H9 (cell line): ENCODE measurements around the gene UMOD. TPM values are rescaled to one million over a fixed set of nuclear protein-coding genes. Genes with fewer than 3 reads are reported as not detected.

Source experiments
- DNase-seq: peaks from one replicate; pipeline ENCODE4 v3.0.0-alpha.2; 2017
- H2AFZ ChIP-seq: one replicate; pipeline ENCODE4 v1.6.1; 2013; ENCODE audit warnings: mild to moderate bottlenecking, low read length, control low read depth, moderate library complexity
- H2AK5ac ChIP-seq: 2 replicates; pipeline ENCODE4 v1.6.1; 2013; ENCODE audit warnings: low read length, control low read depth, mixed read lengths; ENCODE audit not compliant: insufficient read length
- H2BK120ac ChIP-seq: one replicate; pipeline ENCODE4 v1.6.1; 2013; ENCODE audit warnings: low read depth, mild to moderate bottlenecking, low read length, control low read depth, inconsistent platforms; ENCODE audit not compliant: poor library complexity, severe bottlenecking
- H2BK12ac ChIP-seq: 2 replicates; pipeline ENCODE4 v1.6.1; 2013; ENCODE audit warnings: low read length, control low read depth, mixed read lengths, low read depth; ENCODE audit not compliant: insufficient read length
- H2BK15ac ChIP-seq: 2 replicates; pipeline ENCODE4 v1.6.1; 2013; ENCODE audit warnings: low read depth, low read length, control low read depth
- H2BK20ac ChIP-seq: one replicate; pipeline ENCODE4 v1.6.1; 2013; ENCODE audit warnings: low read depth, mild to moderate bottlenecking, low read length, control low read depth, inconsistent platforms; ENCODE audit not compliant: poor library complexity, severe bottlenecking
- H2BK5ac ChIP-seq: 2 replicates; pipeline ENCODE4 v1.6.1; 2013; ENCODE audit warnings: low read length, control low read depth, mixed read lengths; ENCODE audit not compliant: insufficient read length
- H3K14ac ChIP-seq: 2 replicates; pipeline ENCODE4 v1.6.1; 2013; ENCODE audit warnings: low read length, control low read depth; ENCODE audit not compliant: insufficient read depth
- H3K18ac ChIP-seq: 2 replicates; pipeline ENCODE4 v1.6.1; 2013; ENCODE audit warnings: low read depth, mild to moderate bottlenecking, mixed read lengths, low read length, control low read depth; ENCODE audit not compliant: insufficient read length
- H3K23ac ChIP-seq: 2 replicates; pipeline ENCODE4 v1.6.1; 2013; ENCODE audit warnings: low read length, control low read depth, mixed read lengths, low read depth; ENCODE audit not compliant: insufficient read length
- H3K23me2 ChIP-seq: 2 replicates; pipeline ENCODE4 v1.6.1; 2013; ENCODE audit warnings: low read depth, mild to moderate bottlenecking, mixed read lengths, low read length, control low read depth; ENCODE audit not compliant: insufficient read length, poor library complexity, severe bottlenecking
- H3K27ac ChIP-seq: 2 replicates; pipeline ENCODE4 v1.5.1; 2013; ENCODE audit warnings: low read length, control low read depth, mixed read lengths, low read depth; ENCODE audit not compliant: insufficient read length
- H3K27me3 ChIP-seq: 2 replicates; pipeline ENCODE4 v1.6.1; 2013; ENCODE audit warnings: low read length, control low read depth, inconsistent platforms; ENCODE audit not compliant: insufficient read depth
- H3K4ac ChIP-seq: 2 replicates; pipeline ENCODE4 v1.6.1; 2013; ENCODE audit warnings: low read depth, mild to moderate bottlenecking, control low read depth, inconsistent platforms, low read length, moderate library complexity
- H3K4me1 ChIP-seq: 2 replicates; pipeline ENCODE4 v1.6.1; 2013; ENCODE audit warnings: low read length, control low read depth, inconsistent platforms; ENCODE audit not compliant: insufficient read depth
- H3K4me2 ChIP-seq: 2 replicates; pipeline ENCODE4 v1.6.1; 2013; ENCODE audit warnings: low read length, control low read depth, mixed read lengths; ENCODE audit not compliant: insufficient read length, insufficient read depth
- H3K56ac ChIP-seq: 2 replicates; pipeline ENCODE4 v1.6.1; 2013; ENCODE audit warnings: low read depth, mild to moderate bottlenecking, mixed read lengths, low read length, control low read depth; ENCODE audit not compliant: insufficient read length
- H3K79me1 ChIP-seq: 2 replicates; pipeline ENCODE4 v1.6.1; 2013; ENCODE audit warnings: low read depth, mild to moderate bottlenecking, moderate library complexity, low read length, control low read depth, inconsistent platforms; ENCODE audit not compliant: insufficient read depth, poor library complexity, severe bottlenecking
- H3K79me2 ChIP-seq: 2 replicates; pipeline ENCODE4 v1.6.1; 2013; ENCODE audit warnings: low read length, control low read depth, inconsistent platforms; ENCODE audit not compliant: insufficient read depth
- H3K9ac ChIP-seq: 2 replicates; pipeline ENCODE4 v1.6.1; 2013; ENCODE audit warnings: low read length, control low read depth, mixed read lengths; ENCODE audit not compliant: insufficient read length; ENCODE audit errors: extremely low read depth
- H3K9me3 ChIP-seq: one replicate; pipeline ENCODE4 v1.6.1; 2013; ENCODE audit warnings: low read depth, low read length, inconsistent platforms; ENCODE audit not compliant: control insufficient read depth
- H3T11ph ChIP-seq: one replicate; pipeline ENCODE4 v1.6.1; 2013; ENCODE audit warnings: mild to moderate bottlenecking, low read length, control low read depth, inconsistent platforms
- H4K20me1 ChIP-seq: one replicate; pipeline ENCODE4 v1.6.1; 2013; ENCODE audit not compliant: control insufficient read depth, insufficient read length, insufficient read depth
- H4K5ac ChIP-seq: 2 replicates; pipeline ENCODE4 v1.6.1; 2013; ENCODE audit warnings: low read depth, mild to moderate bottlenecking, mixed read lengths, low read length, control low read depth; ENCODE audit not compliant: insufficient read length
- H4K8ac ChIP-seq: replicated peaks from 2 replicates; pipeline ENCODE4 v1.6.1; 2013; ENCODE audit warnings: low read length, control low read depth, mixed read lengths, low read depth; ENCODE audit not compliant: insufficient read length
- H4K91ac ChIP-seq: 2 replicates; pipeline ENCODE4 v1.6.1; 2013; ENCODE audit warnings: low read depth, mild to moderate bottlenecking, moderate library complexity, mixed read lengths, low read length, control low read depth; ENCODE audit not compliant: insufficient read length
- H3K27ac Mint-ChIP-seq, 3 experiments: 2 replicates in 2 of 3; 3 replicates in 1 of 3; pipeline ENCODE4 v1.8.0; 2020 to 2021; ENCODE audit warnings: mixed read lengths in 3 of 3, mild to moderate bottlenecking in 1 of 3, moderate library complexity in 1 of 3
- H3K27me3 Mint-ChIP-seq: 2 replicates; pipeline ENCODE4 v1.8.0; 2021; ENCODE audit warnings: low read depth, mild to moderate bottlenecking, moderate library complexity, mixed read lengths
- H3K36me3 Mint-ChIP-seq, 3 experiments: 2 replicates in 2 of 3; 3 replicates in 1 of 3; pipeline ENCODE4 v1.8.0; 2020 to 2021; ENCODE audit warnings: low read depth in 3 of 3, mixed read lengths in 3 of 3; ENCODE audit not compliant: insufficient read depth in 1 of 3
- H3K4me1 Mint-ChIP-seq, 2 experiments: 2 replicates each; pipeline ENCODE4 v1.8.0; 2020; ENCODE audit warnings: mixed read lengths in 2 of 2
- H3K4me3 Mint-ChIP-seq, 2 experiments: 2 replicates in 1 of 2; 3 replicates in 1 of 2; pipeline ENCODE4 v1.8.0; 2020 to 2021; ENCODE audit warnings: mild to moderate bottlenecking in 2 of 2, mixed read lengths in 2 of 2, moderate library complexity in 1 of 2
- H3K9me3 Mint-ChIP-seq, 2 experiments: 2 replicates in 1 of 2; 3 replicates in 1 of 2; pipeline ENCODE4 v1.8.0; 2020; ENCODE audit warnings: mild to moderate bottlenecking in 2 of 2, mixed read lengths in 2 of 2, moderate library complexity in 1 of 2
- WGBS: extraction: QIAGEN DNeasy Blood & Tissue Kit; methylation state at CpG from one replicate; pipeline ENCODE4 v1.1.7; 2013; ENCODE audit warnings: missing lambda C conversion rate, low lambda C conversion rate, mixed read lengths; ENCODE audit not compliant: insufficient read length; ENCODE audit errors: extremely low coverage; 5-methylcytosine and 5-hydroxymethylcytosine counted together
- total RNA-seq: library from RNA; stranded (reverse); gene quantifications from 2 replicates; pipeline ENCODE4 v1.2.1, GENCODE V29; 2021
- TF ChIP-seq, protein P1 (sequence below): fragments of 200-600 bp; sonication (generic); conservative IDR thresholded peaks from 3 replicates; pipeline ENCODE4 v1.8.0; 2021; ENCODE audit warnings: antibody characterized with exemption, mild to moderate bottlenecking

UMOD gene
- total RNA-seq, 1 experiment from 2014 or later, result not detected

DNA sequence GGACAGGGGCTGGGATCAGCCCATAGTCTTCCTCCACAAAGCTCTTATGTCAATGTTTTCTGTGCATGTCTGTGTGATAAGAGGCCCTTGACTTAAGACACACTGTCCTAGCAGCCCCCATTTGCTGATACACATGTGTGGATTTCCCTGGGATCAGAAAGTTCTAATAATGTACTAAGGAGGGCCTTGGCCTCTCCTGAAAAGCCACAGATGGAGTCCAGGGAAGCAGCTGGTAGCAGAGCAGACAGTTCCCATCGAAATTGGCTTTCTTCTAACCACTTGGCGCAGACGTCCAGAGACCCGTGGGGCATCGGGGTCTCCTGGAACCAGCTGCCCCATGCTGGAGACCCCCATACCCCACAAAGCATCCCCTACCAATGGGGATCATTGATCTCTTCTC, 20.9 kb downstream of the UMOD start:
- peaks cover 3% of the 10 kb centered on the region for H3K27me3 Mint-ChIP-seq

More for the DNA sequence above, 20.9 kb downstream of the UMOD start:
- no peak overlapping the region for H3K27ac Mint-ChIP-seq
- no peak overlapping the region for H4K8ac ChIP-seq
- no peak overlapping the region for H4K5ac ChIP-seq
- H3K27ac ChIP-seq, result no peak overlapping the region
- no peak overlapping the region for H4K91ac ChIP-seq
- H2BK15ac ChIP-seq, result no peak overlapping the region
- no peak overlapping the region for H3K14ac ChIP-seq
- no peak overlapping the region for H2BK120ac ChIP-seq
- H3K9me3 ChIP-seq, result no peaks in the 10 kb centered on the region
- peaks cover 2 to 5% of the 10 kb centered on the region in 2 experiments; a peak in 1 of 4 replicates for H3K4me1 Mint-ChIP-seq
- H2BK5ac ChIP-seq, result no peak overlapping the region
- no peaks in the 10 kb centered on the region for H3K4me1 ChIP-seq
- H3K9ac ChIP-seq, result no peak overlapping the region
- DNase-seq, result no peak
- H3K4me2 ChIP-seq, result no peak overlapping the region
- H3K23ac ChIP-seq, result no peak overlapping the region
- no peak overlapping the region for H2BK12ac ChIP-seq
- no peak overlapping the region for H3K4me3 Mint-ChIP-seq
- H3K23me2 ChIP-seq, result no peaks in the 10 kb centered on the region
- no peak overlapping the region for H3K18ac ChIP-seq
- no peak overlapping the region for H3K56ac ChIP-seq
- no peak overlapping the region for H3T11ph ChIP-seq
- H4K20me1 ChIP-seq, result no peaks in the 10 kb centered on the region
- no peak overlapping the region for H2BK20ac ChIP-seq
- H3K27me3 ChIP-seq, result no peaks in the 10 kb centered on the region
- WGBS, result no CpG with 5 or more reads among the region's 5 CpGs
- H3K4ac ChIP-seq, result no peak overlapping the region
- no peaks in the 10 kb centered on the region; a peak in 1 of 5 replicates for H3K9me3 Mint-ChIP-seq
- H2AK5ac ChIP-seq, result no peak overlapping the region
- H3K79me1 ChIP-seq, result no peaks in the 10 kb centered on the region
- no peaks in the 10 kb centered on the region for H3K36me3 Mint-ChIP-seq
- H3K79me2 ChIP-seq, result 0 out of 2 replicates have a peak, but pooled peaks cover 2% of the 10 kb centered on the region
- H2AFZ ChIP-seq, result no peak overlapping the region
- TF ChIP-seq, protein P1, sequence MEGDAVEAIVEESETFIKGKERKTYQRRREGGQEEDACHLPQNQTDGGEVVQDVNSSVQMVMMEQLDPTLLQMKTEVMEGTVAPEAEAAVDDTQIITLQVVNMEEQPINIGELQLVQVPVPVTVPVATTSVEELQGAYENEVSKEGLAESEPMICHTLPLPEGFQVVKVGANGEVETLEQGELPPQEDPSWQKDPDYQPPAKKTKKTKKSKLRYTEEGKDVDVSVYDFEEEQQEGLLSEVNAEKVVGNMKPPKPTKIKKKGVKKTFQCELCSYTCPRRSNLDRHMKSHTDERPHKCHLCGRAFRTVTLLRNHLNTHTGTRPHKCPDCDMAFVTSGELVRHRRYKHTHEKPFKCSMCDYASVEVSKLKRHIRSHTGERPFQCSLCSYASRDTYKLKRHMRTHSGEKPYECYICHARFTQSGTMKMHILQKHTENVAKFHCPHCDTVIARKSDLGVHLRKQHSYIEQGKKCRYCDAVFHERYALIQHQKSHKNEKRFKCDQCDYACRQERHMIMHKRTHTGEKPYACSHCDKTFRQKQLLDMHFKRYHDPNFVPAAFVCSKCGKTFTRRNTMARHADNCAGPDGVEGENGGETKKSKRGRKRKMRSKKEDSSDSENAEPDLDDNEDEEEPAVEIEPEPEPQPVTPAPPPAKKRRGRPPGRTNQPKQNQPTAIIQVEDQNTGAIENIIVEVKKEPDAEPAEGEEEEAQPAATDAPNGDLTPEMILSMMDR, result no peak
